ENCODE measurements around the gene STX8. TPM values are rescaled to one million over a fixed set of nuclear protein-coding genes. Genes with fewer than 3 reads are reported as not detected.

Gene STX8
- total RNA-seq, 1 experiment from 2014 or later, result 49.0 TPM

GRCh38 chr17:9298135-9298534 is 277.5 kb downstream of the STX8 start:
- Mint-ChIP-seq H3K4me1 (ENCODE audit: insufficient read depth, unreplicated experiment) (no peaks in the 10 kb centered on the region), H3K36me3 (ENCODE audit: insufficient read depth, unreplicated experiment) (peaks cover 8% of the 10 kb centered on the region), H3K4me3 (ENCODE audit: unreplicated experiment) (no peak overlapping the region), H3K27ac (ENCODE audit: low read depth, unreplicated experiment) (no peak overlapping the region), H3K27me3 (ENCODE audit: insufficient read depth, unreplicated experiment) (no peaks in the 10 kb centered on the region), H3K9me3 (ENCODE audit: unreplicated experiment) (no peaks in the 10 kb centered on the region)
- CTCF ChIA-PET, result interaction anchor here (1.0 kb wide), 1 partner anchor 27 kb away, joined by 8 read pairs; no protein-coding TSS in a partner anchor
- TF ChIP-seq CTCF (IDR thresholded peaks at IDR 0.05; ENCODE audit: unreplicated experiment), result no peak
- no TSS peak for BruUV-seq (replicated peaks)
- no peak for DNase-seq (ENCODE audit: unreplicated experiment)
- POLR2A ChIA-PET, result no interaction called here
- intact Hi-C loops (cut with micrococcal nuclease), result no loop called here

- Mint-ChIP-seq H3K9me3 (ENCODE audit: unreplicated experiment) (no peaks in the 10 kb centered on the region), H3K36me3 (ENCODE audit: insufficient read depth, unreplicated experiment) (peaks cover 8% of the 10 kb centered on the region), H3K4me1 (ENCODE audit: insufficient read depth, unreplicated experiment) (peaks cover 7% of the 10 kb centered on the region), H3K4me3 (ENCODE audit: unreplicated experiment) (no peak overlapping the region), H3K27me3 (ENCODE audit: insufficient read depth, unreplicated experiment) (no peaks in the 10 kb centered on the region), H3K27ac (ENCODE audit: low read depth, unreplicated experiment) (no peak overlapping the region)
- TF ChIP-seq CTCF (IDR thresholded peaks at IDR 0.05; ENCODE audit: unreplicated experiment), result no peak
- no peak for DNase-seq (ENCODE audit: unreplicated experiment)
- intact Hi-C loops (cut with micrococcal nuclease), result no loop called here
- no TSS peak for BruUV-seq (replicated peaks)
- ChIA-PET CTCF (no interaction called here), POLR2A (no interaction called here)
Observed at GRCh38 chr17:9294661-9295210, 280.9 kb downstream of the STX8 start.

- H3K36me3 Mint-ChIP-seq (ENCODE audit: insufficient read depth, unreplicated experiment), result peaks cover 8% of the 10 kb centered on the region
- ChIA-PET CTCF (interaction anchor here (0.5 to 2.2 kb wide), 8 partner anchors 47 to 948 kb away, joined by 3 to 13 read pairs (median 3); no protein-coding TSS in a partner anchor), POLR2A (no interaction called here)
- DNase-seq (ENCODE audit: unreplicated experiment), result no peak
- no peaks in the 10 kb centered on the region for H3K9me3 Mint-ChIP-seq (ENCODE audit: unreplicated experiment)
- intact Hi-C loops (cut with micrococcal nuclease), result loop anchor here (2.0 kb wide), 1 partner anchor 294 kb away; no protein-coding TSS in a partner anchor
- H3K27me3 Mint-ChIP-seq (ENCODE audit: insufficient read depth, unreplicated experiment), result no peaks in the 10 kb centered on the region
- no peak for TF ChIP-seq CTCF (IDR thresholded peaks at IDR 0.05; ENCODE audit: unreplicated experiment)
- peaks cover 8% of the 10 kb centered on the region for H3K4me1 Mint-ChIP-seq (ENCODE audit: insufficient read depth, unreplicated experiment)
- no TSS peak for BruUV-seq (replicated peaks)
- no peak overlapping the region for H3K4me3 Mint-ChIP-seq (ENCODE audit: unreplicated experiment)
- peak overlapping the region; percentile 46 for H3K27ac Mint-ChIP-seq (ENCODE audit: low read depth, unreplicated experiment)
Observed at GRCh38 chr17:9292561-9292941, 283.1 kb downstream of the STX8 start.

GRCh38 chr17:9291912-9292560 is 283.6 kb downstream of the STX8 start:
- intact Hi-C loops (cut with micrococcal nuclease), result loop anchor here (2.0 kb wide), 1 partner anchor 293 kb away; no protein-coding TSS in a partner anchor
- H3K27ac Mint-ChIP-seq (ENCODE audit: low read depth, unreplicated experiment), result no peak overlapping the region
- H3K4me1 Mint-ChIP-seq (ENCODE audit: insufficient read depth, unreplicated experiment), result peaks cover 8% of the 10 kb centered on the region
- no peaks in the 10 kb centered on the region for H3K27me3 Mint-ChIP-seq (ENCODE audit: insufficient read depth, unreplicated experiment)
- no peaks in the 10 kb centered on the region for H3K9me3 Mint-ChIP-seq (ENCODE audit: unreplicated experiment)
- ChIA-PET POLR2A (no interaction called here), CTCF (interaction anchor here (0.5 to 2.2 kb wide), 11 partner anchors 41 to 948 kb away, joined by 3 to 13 read pairs (median 3); no protein-coding TSS in a partner anchor)
- no peak overlapping the region for H3K4me3 Mint-ChIP-seq (ENCODE audit: unreplicated experiment)
- peak; percentile 20 for DNase-seq (ENCODE audit: unreplicated experiment)
- peaks cover 8% of the 10 kb centered on the region for H3K36me3 Mint-ChIP-seq (ENCODE audit: insufficient read depth, unreplicated experiment)
- TF ChIP-seq CTCF (IDR thresholded peaks at IDR 0.05; ENCODE audit: unreplicated experiment), result peak; percentile 34
- BruUV-seq (replicated peaks), result no TSS peak

Data from MCF 10A (cell line).